HCT116 (cell line): ENCODE data around the gene ST3GAL6. TPM values are rescaled to one million over a fixed set of nuclear protein-coding genes. Genes with fewer than 3 reads are reported as not detected.

Experiments used
- ATAC-seq: fragments of 200-7000 bp; cut with Tn5 transposase; 2 replicates; pipeline ENCODE4 v1.9.1; 2020; ENCODE audit warnings: mild to moderate bottlenecking, moderate library complexity
- BruUV-seq: library from RNA; stranded (reverse); fragments of 400-500 nt; replicated peaks from 2 replicates; lab custom pipeline; 2021; lab: Mats Ljungman, UMichigan
- CTCF ChIA-PET: fragments of 300-600 bp; sonication (Branson Sonifier 250); formaldehyde crosslinking; loops from one replicate; lab custom pipeline; 2021; ENCODE audit warnings: antibody characterized with exemption; lab: Charles Lee
- POLR2A ChIA-PET: fragments of 300-600, 350-600 bp; sonication (Branson Sonifier 250); formaldehyde crosslinking; loops from one replicate; lab custom pipeline; 2021; ENCODE audit warnings: antibody characterized with exemption; lab: Charles Lee
- RAD21 ChIA-PET, 2 experiments: fragments of 300-600 bp; sonication (Branson Sonifier 250); formaldehyde crosslinking; loops; one replicate each; lab custom pipeline; 2023; ENCODE audit warnings: low total read pairs in 2 of 2; ENCODE audit not compliant: uncharacterized antibody in 2 of 2, unreplicated experiment in 2 of 2, low non-redundant PET in 1 of 2; lab: Charles Lee
- DNase-seq: peaks from one replicate; pipeline ENCODE4 v3.0.0-alpha.2; 2010; ENCODE audit warnings: low read depth, low spot score
- H2AFZ ChIP-seq: fragments of 200-600 bp; shearing (Covaris generic), sonication (generic); 2 replicates; pipeline ENCODE4 v1.6.1; 2017; ENCODE audit warnings: low read depth, mixed run types, mixed read lengths, antibody characterized with exemption, low read length; ENCODE audit not compliant: poor library complexity, severe bottlenecking
- H3K27ac ChIP-seq: 2 replicates; pipeline ENCODE4 v1.5.1; 2012; ENCODE audit warnings: low read depth, low read length
- H3K27me3 ChIP-seq: fragments of 200-600 bp; sonication (generic); 2 replicates; pipeline ENCODE4 v1.6.1; 2016; ENCODE audit warnings: mixed run types, low read length, mixed read lengths; ENCODE audit not compliant: insufficient read depth
- H3K36me3 ChIP-seq, 2 experiments: fragments of 200-500 bp in 1 of 2; fragments of 200-600 bp in 1 of 2; sonication (Bioruptor generic) in 1 of 2; sonication (generic) in 1 of 2; 2 replicates each; pipeline versions ENCODE4 v1.5.1 to v1.6.1; 2014 to 2016; ENCODE audit warnings: low read length in 2 of 2, inconsistent platforms in 1 of 2, mixed read lengths in 1 of 2, mixed run types in 1 of 2; ENCODE audit not compliant: insufficient read depth in 2 of 2, control insufficient read depth in 1 of 2
- H3K4me1 ChIP-seq, 2 experiments: fragments of 200-600 bp in 1 of 2; sonication (generic) in 1 of 2; 2 replicates each; pipeline versions ENCODE4 v1.5.1 to v1.6.1; 2012 to 2017; ENCODE audit warnings: low read length in 2 of 2, inconsistent platforms in 1 of 2, mild to moderate bottlenecking in 1 of 2, mixed read lengths in 1 of 2, mixed run types in 1 of 2, moderate library complexity in 1 of 2; ENCODE audit not compliant: insufficient read depth in 2 of 2, control insufficient read depth in 1 of 2
- H3K4me2 ChIP-seq: fragments of 200-600 bp; sonication (generic); 2 replicates; pipeline ENCODE4 v1.6.1; 2017; ENCODE audit warnings: mixed run types, low read length, mixed read lengths
- H3K4me3 ChIP-seq, 2 experiments: fragments of 200-600 bp in 1 of 2; sonication (generic) in 1 of 2; replicated peaks in 1 of 2; 2 replicates each; pipeline ENCODE4 v1.5.1; 2011 to 2016; ENCODE audit warnings: low read length in 2 of 2, control low read depth in 1 of 2, low read depth in 1 of 2, mild to moderate bottlenecking in 1 of 2, mixed read lengths in 1 of 2, mixed run types in 1 of 2
- H3K79me2 ChIP-seq: fragments of 200-600 bp; sonication (generic); 2 replicates; pipeline ENCODE4 v1.6.1; 2017; ENCODE audit warnings: mild to moderate bottlenecking, mixed run types, low read length, moderate library complexity, mixed read lengths; ENCODE audit not compliant: insufficient read depth
- H3K9ac ChIP-seq: fragments of 200-600 bp; sonication (generic); 2 replicates; pipeline ENCODE4 v1.6.1; 2016; ENCODE audit warnings: low read length, mixed read lengths
- H3K9me2 ChIP-seq: fragments of 200-600 bp; sonication (generic), shearing (Covaris generic); 2 replicates; pipeline ENCODE4 v1.6.1; 2017; ENCODE audit warnings: mixed run types, mild to moderate bottlenecking, moderate library complexity; ENCODE audit not compliant: insufficient read depth
- H3K9me3 ChIP-seq, 2 experiments: fragments of 200-500 bp in 1 of 2; fragments of 200-600 bp in 1 of 2; sonication (Bioruptor generic) in 1 of 2; sonication (generic) in 1 of 2; 2 replicates each; pipeline ENCODE4 v1.6.1; 2014 to 2017; ENCODE audit warnings: low read length in 2 of 2, mixed read lengths in 2 of 2, inconsistent platforms in 1 of 2, low read depth in 1 of 2, mild to moderate bottlenecking in 1 of 2, mixed run types in 1 of 2, moderate library complexity in 1 of 2; ENCODE audit not compliant: control insufficient read depth in 1 of 2, insufficient read depth in 1 of 2
- H4K20me1 ChIP-seq: fragments of 200-600 bp; sonication (generic), shearing (Covaris generic); 2 replicates; pipeline ENCODE4 v1.6.1; 2017; ENCODE audit warnings: mixed run types, mild to moderate bottlenecking, moderate library complexity; ENCODE audit not compliant: insufficient read depth
- ELF1 ChIP-seq: IDR thresholded peaks from 2 replicates; pipeline ENCODE4 v1.6.1; 2012; ENCODE audit warnings: low read depth, borderline replicate concordance
- EZH2 ChIP-seq: fragments of 200-600 bp; sonication (generic); IDR thresholded peaks from 2 replicates; pipeline ENCODE4 v1.6.1; 2017; ENCODE audit warnings: antibody characterized with exemption, mixed run types
- POLR2AphosphoS5 ChIP-seq: IDR thresholded peaks from 2 replicates; pipeline ENCODE4 v1.6.1; 2011; ENCODE audit warnings: mild to moderate bottlenecking, low read depth, low read length, moderate library complexity
- RAD21 ChIP-seq: IDR thresholded peaks from 2 replicates; pipeline ENCODE4 v1.6.1; 2012; ENCODE audit warnings: low read depth, mild to moderate bottlenecking
- intact Hi-C: fragments of 100-400 bp; cut with micrococcal nuclease; formaldehyde crosslinking; loops from 2 replicates; pipeline ENCODE4 v1.10.0; 2022
- total RNA-seq: library from RNA; stranded (reverse); gene quantifications from one replicate; pipeline ENCODE4 v1.2.1, GENCODE V29; 2021; ENCODE audit not compliant: unreplicated experiment
- TF ChIP-seq, protein P1 (sequence below): IDR thresholded peaks from 2 replicates; pipeline ENCODE4 v1.6.1; 2011; ENCODE audit warnings: mild to moderate bottlenecking, low read length, moderate library complexity; ENCODE audit not compliant: insufficient replicate concordance; ENCODE audit errors: extremely low read depth
- TF ChIP-seq, protein P2 (sequence below), 3 experiments: fragments of 200-600 bp in 1 of 3; sonication (generic) in 1 of 3; IDR thresholded peaks in 2 of 3; conservative IDR thresholded peaks in 1 of 3; 2 replicates each; pipeline ENCODE4 v1.5.1; 2012 to 2017; ENCODE audit warnings: low read depth in 2 of 3, low read length in 2 of 3, antibody characterized with exemption in 1 of 3, borderline replicate concordance in 1 of 3, control low read depth in 1 of 3, mild to moderate bottlenecking in 1 of 3, mixed read lengths in 1 of 3, mixed run types in 1 of 3, moderate library complexity in 1 of 3; ENCODE audit not compliant: insufficient read depth in 1 of 3

Gene ST3GAL6
- total RNA-seq, 1 experiment from 2014 or later: 10.6 TPM

DNA sequence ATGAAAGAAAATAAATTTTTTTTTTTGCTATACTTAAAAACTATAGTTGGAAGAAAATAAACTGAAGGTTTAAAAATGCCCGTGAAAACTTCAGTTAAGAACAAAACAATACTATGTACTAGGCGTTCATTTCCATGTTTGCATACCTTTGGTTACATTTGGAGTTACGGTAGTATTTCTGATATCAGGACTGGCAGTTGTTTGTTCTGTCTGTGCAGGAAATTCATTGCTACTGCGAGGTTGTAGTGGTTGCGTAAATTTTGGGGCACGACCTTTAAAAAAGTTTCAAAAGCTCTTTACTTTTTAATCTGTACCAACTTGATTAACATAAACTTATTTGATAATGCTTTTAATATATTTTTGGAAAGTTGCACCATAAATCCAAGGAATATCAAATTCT is 47.9 kb downstream of the ST3GAL6 start:
- no peak overlapping the region for H2AFZ ChIP-seq
- ChIA-PET CTCF (interaction anchor here (10.1 kb wide), 1 partner anchor 209 kb away, joined by 130 read pairs; no protein-coding TSS in a partner anchor), POLR2A (no interaction called here), RAD21 (no interaction called here)
- TF ChIP-seq, protein P1, sequence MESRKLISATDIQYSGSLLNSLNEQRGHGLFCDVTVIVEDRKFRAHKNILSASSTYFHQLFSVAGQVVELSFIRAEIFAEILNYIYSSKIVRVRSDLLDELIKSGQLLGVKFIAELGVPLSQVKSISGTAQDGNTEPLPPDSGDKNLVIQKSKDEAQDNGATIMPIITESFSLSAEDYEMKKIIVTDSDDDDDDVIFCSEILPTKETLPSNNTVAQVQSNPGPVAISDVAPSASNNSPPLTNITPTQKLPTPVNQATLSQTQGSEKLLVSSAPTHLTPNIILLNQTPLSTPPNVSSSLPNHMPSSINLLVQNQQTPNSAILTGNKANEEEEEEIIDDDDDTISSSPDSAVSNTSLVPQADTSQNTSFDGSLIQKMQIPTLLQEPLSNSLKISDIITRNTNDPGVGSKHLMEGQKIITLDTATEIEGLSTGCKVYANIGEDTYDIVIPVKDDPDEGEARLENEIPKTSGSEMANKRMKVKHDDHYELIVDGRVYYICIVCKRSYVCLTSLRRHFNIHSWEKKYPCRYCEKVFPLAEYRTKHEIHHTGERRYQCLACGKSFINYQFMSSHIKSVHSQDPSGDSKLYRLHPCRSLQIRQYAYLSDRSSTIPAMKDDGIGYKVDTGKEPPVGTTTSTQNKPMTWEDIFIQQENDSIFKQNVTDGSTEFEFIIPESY: no peak
- 0 out of 2 replicates have a peak, but pooled peaks have one; percentile 18 for TF ChIP-seq POLR2AphosphoS5
- intact Hi-C loops: loop anchor here (10.0 kb wide), 2 partner anchors 364 to 486 kb away; no protein-coding TSS in a partner anchor
- H3K36me3 ChIP-seq: peaks cover 76% of the 10 kb centered on the region in 2 experiments
- BruUV-seq: no TSS peak
- H3K4me1 ChIP-seq: peaks cover 0 to 12% of the 10 kb centered on the region in 2 experiments; a peak in 2 of 4 replicates
- H3K9me3 ChIP-seq: no peaks in the 10 kb centered on the region
- peaks cover 74% of the 10 kb centered on the region for H3K79me2 ChIP-seq
- ATAC-seq (no peak), DNase-seq (no peak)
- no peak overlapping the region for H3K4me3 ChIP-seq
- no peaks in the 10 kb centered on the region for H3K9me2 ChIP-seq
- H3K4me2 ChIP-seq: no peak overlapping the region
- H3K9ac ChIP-seq: no peak overlapping the region
- peaks cover 8% of the 10 kb centered on the region; the same call in 1 of the 2 replicates for H4K20me1 ChIP-seq
- no peaks in the 10 kb centered on the region for H3K27me3 ChIP-seq
- no peak overlapping the region for H3K27ac ChIP-seq

DNA sequence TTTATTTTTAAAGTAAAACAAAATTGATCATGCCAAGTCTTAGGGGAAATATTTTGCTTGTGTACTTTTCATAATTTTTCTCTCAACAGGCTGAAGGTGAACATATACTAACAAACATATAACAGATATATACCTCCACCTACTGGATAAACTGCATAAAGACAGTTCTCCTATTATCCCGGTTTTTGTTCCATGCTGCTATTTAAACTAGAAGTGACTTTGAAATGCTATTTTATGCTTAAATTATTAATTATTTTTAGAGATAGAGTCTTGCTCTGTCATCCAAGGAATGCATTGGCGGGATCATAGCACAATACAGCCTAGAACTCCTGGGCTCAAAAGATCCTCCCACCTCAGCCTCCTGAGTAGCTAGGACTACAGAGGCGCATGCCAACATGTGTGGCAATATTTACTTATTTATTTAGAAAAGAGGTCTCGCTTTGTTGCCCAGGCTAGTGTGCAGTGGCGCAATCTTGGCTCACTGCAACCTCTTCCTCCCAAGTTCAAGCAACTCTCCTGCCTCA is 49.8 kb downstream of the ST3GAL6 start:
- no peak overlapping the region for H2AFZ ChIP-seq
- H3K27ac ChIP-seq: no peak overlapping the region
- RAD21 ChIA-PET: interaction anchor here in 1 of 2 experiments (2.8 kb wide), 1 partner anchor 211 kb away, joined by 10 read pairs; no protein-coding TSS in a partner anchor
- CTCF ChIA-PET: interaction anchor here (0.7 to 10.1 kb wide), 5 partner anchors 200 to 774 kb away, joined by 3 to 130 read pairs (median 4); partner anchors contain the start of gene CPOX
- H3K36me3 ChIP-seq: peaks cover 72 to 73% of the 10 kb centered on the region in 2 experiments
- no peak overlapping the region for H3K9ac ChIP-seq
- ATAC-seq: peak; percentile 61
- POLR2A ChIA-PET: no interaction called here
- H4K20me1 ChIP-seq: peaks cover 8% of the 10 kb centered on the region; the same call in 1 of the 2 replicates
- TF ChIP-seq EZH2 (no peak), ELF1 (no peak), RAD21 (peak; percentile 79), POLR2AphosphoS5 (0 out of 2 replicates have a peak, but pooled peaks have one; percentile 21)
- TF ChIP-seq, protein P1: no peak
- TF ChIP-seq, protein P2, sequence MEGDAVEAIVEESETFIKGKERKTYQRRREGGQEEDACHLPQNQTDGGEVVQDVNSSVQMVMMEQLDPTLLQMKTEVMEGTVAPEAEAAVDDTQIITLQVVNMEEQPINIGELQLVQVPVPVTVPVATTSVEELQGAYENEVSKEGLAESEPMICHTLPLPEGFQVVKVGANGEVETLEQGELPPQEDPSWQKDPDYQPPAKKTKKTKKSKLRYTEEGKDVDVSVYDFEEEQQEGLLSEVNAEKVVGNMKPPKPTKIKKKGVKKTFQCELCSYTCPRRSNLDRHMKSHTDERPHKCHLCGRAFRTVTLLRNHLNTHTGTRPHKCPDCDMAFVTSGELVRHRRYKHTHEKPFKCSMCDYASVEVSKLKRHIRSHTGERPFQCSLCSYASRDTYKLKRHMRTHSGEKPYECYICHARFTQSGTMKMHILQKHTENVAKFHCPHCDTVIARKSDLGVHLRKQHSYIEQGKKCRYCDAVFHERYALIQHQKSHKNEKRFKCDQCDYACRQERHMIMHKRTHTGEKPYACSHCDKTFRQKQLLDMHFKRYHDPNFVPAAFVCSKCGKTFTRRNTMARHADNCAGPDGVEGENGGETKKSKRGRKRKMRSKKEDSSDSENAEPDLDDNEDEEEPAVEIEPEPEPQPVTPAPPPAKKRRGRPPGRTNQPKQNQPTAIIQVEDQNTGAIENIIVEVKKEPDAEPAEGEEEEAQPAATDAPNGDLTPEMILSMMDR (IDR thresholded peaks at IDR 0.05 in 2 of 3, conservative IDR thresholded peaks at IDR 0.05 in 1 of 3; ENCODE audit: borderline replicate concordance in 1 of 3, insufficient read depth in 1 of 3, low read depth in 2 of 3, low read length in 2 of 3): peak; percentile 47 to 70 (median 70); a peak in 5 of 6 replicates
- no peaks in the 10 kb centered on the region for H3K27me3 ChIP-seq
- no TSS peak for BruUV-seq
- H3K4me1 ChIP-seq: peaks cover 0 to 12% of the 10 kb centered on the region in 2 experiments; a peak in 2 of 4 replicates
- H3K4me2 ChIP-seq: no peak overlapping the region
- H3K9me2 ChIP-seq: no peaks in the 10 kb centered on the region
- no peak overlapping the region for H3K4me3 ChIP-seq
- H3K79me2 ChIP-seq: peaks cover 83% of the 10 kb centered on the region
- no peak for DNase-seq
- no peaks in the 10 kb centered on the region for H3K9me3 ChIP-seq
- intact Hi-C loops: loop anchor here (1.0 to 10.0 kb wide), 3 partner anchors 211 to 488 kb away; no protein-coding TSS in a partner anchor
